CD4-positive, alpha-beta T cell treated with Interleukin-15 for 1 hour (primary cell): ENCODE data around the gene MARCHF7.
"Not testable (repeated sequence)": the region's sequence is repeated elsewhere in the genome, so short reads cannot be mapped to it uniquely, and the experiment has no call there.

ENCODE experiments used
- DNase-seq: peaks from one replicate; pipeline ENCODE4 v3.0.0-alpha.2; 2020

Gene MARCHF7

GRCh38 chr2:159720676-159721075, 8.4 kb downstream of the MARCHF7 start:
- DNase-seq: no peak

GRCh38 chr2:159722580-159722979, 10.3 kb downstream of the MARCHF7 start:
- no peak for DNase-seq

GRCh38 chr2:159724795-159725572, 12.7 kb downstream of the MARCHF7 start:
- DNase-seq: not testable (repeated sequence)

- no peak for DNase-seq
These were observed 13.4 kb downstream of the MARCHF7 start for GRCh38 chr2:159725713-159726112.

- DNase-seq: no peak
These were observed 16.3 kb downstream of the MARCHF7 start for GRCh38 chr2:159728629-159729028.

GRCh38 chr2:159735648-159736047, 23.3 kb downstream of the MARCHF7 start:
- no peak for DNase-seq

GRCh38 chr2:159736048-159736447, 23.7 kb downstream of the MARCHF7 start:
- no peak for DNase-seq

GRCh38 chr2:159737292-159737916, 25.1 kb downstream of the MARCHF7 start:
- no peak for DNase-seq

GRCh38 chr2:159737917-159738296, 25.6 kb downstream of the MARCHF7 start:
- DNase-seq: no peak

- DNase-seq: no peak
These were observed 26.4 kb downstream of the MARCHF7 start for GRCh38 chr2:159738509-159739390.

- no peak for DNase-seq
These were observed 30.5 kb downstream of the MARCHF7 start for GRCh38 chr2:159742846-159743245.

GRCh38 chr2:159744363-159744762, 32.1 kb downstream of the MARCHF7 start:
- no peak for DNase-seq

- DNase-seq: not testable (repeated sequence)
These were observed 32.9 kb downstream of the MARCHF7 start for GRCh38 chr2:159745237-159745636.

GRCh38 chr2:159748089-159748488, 35.8 kb downstream of the MARCHF7 start:
- no peak for DNase-seq

- no peak for DNase-seq
These were observed 38.6 kb downstream of the MARCHF7 start for GRCh38 chr2:159750873-159751272.

- no peak for DNase-seq
These were observed 41.5 kb downstream of the MARCHF7 start for GRCh38 chr2:159753797-159754196.

GRCh38 chr2:159755014-159755413, 42.7 kb downstream of the MARCHF7 start:
- DNase-seq: no peak

- DNase-seq: no peak
These were observed 43.5 kb downstream of the MARCHF7 start for GRCh38 chr2:159755788-159756187.

GRCh38 chr2:159758239-159758638, 45.9 kb downstream of the MARCHF7 start:
- DNase-seq: no peak

GRCh38 chr2:159758686-159759085, 46.4 kb downstream of the MARCHF7 start:
- DNase-seq: no peak

- DNase-seq: no peak
These were observed 47.3 kb downstream of the MARCHF7 start for GRCh38 chr2:159759577-159759976.

GRCh38 chr2:159760326-159760725, 48.0 kb downstream of the MARCHF7 start:
- no peak for DNase-seq

GRCh38 chr2:159762075-159762474, 49.8 kb downstream of the MARCHF7 start:
- DNase-seq: no peak
